Endodermal cell (in vitro differentiated cells): ENCODE results near the gene SNX24. TPM values are rescaled to one million over a fixed set of nuclear protein-coding genes. Genes with fewer than 3 reads are reported as not detected.

Experiments
- DNase-seq: peaks from one replicate; pipeline ENCODE4 v3.0.0-alpha.2; 2017
- H3K27ac ChIP-seq: 2 replicates; pipeline ENCODE4 v1.5.1; 2013; ENCODE audit warnings: mild to moderate bottlenecking, low read depth, low read length, moderate library complexity
- H3K27me3 ChIP-seq: 2 replicates; pipeline ENCODE4 v1.6.1; 2013; ENCODE audit warnings: mild to moderate bottlenecking, low read length, moderate library complexity; ENCODE audit not compliant: insufficient read depth, control insufficient read depth, poor library complexity, severe bottlenecking
- H3K36me3 ChIP-seq: 2 replicates; pipeline ENCODE4 v1.7.0; 2013; ENCODE audit warnings: mild to moderate bottlenecking, low read length, moderate library complexity; ENCODE audit not compliant: control insufficient read depth, insufficient read depth
- H3K4me1 ChIP-seq: one replicate; pipeline ENCODE4 v1.7.0; 2013; ENCODE audit warnings: low read length; ENCODE audit not compliant: control insufficient read depth, insufficient read depth
- H3K4me3 ChIP-seq: 2 replicates; pipeline ENCODE4 v1.5.1; 2013; ENCODE audit warnings: mild to moderate bottlenecking, low read length, moderate library complexity
- H3K9ac ChIP-seq: 2 replicates; pipeline ENCODE4 v1.6.1; 2013; ENCODE audit warnings: mild to moderate bottlenecking, low read length, moderate library complexity; ENCODE audit not compliant: poor library complexity, severe bottlenecking; ENCODE audit errors: extremely low read depth
- H3K9me3 ChIP-seq: 2 replicates; pipeline ENCODE4 v1.6.1; 2013; ENCODE audit warnings: mild to moderate bottlenecking, low read length, moderate library complexity; ENCODE audit not compliant: control insufficient read depth
- H3K27ac Mint-ChIP-seq: 2 replicates; pipeline ENCODE4 v1.8.0; 2020; ENCODE audit warnings: mixed read lengths
- H3K27me3 Mint-ChIP-seq: 2 replicates; pipeline ENCODE4 v1.8.0; 2021; ENCODE audit warnings: mild to moderate bottlenecking, mixed read lengths; ENCODE audit not compliant: insufficient read depth
- H3K36me3 Mint-ChIP-seq: 2 replicates; pipeline ENCODE4 v1.8.0; 2020; ENCODE audit warnings: low read depth, mixed read lengths
- H3K4me1 Mint-ChIP-seq: 2 replicates; pipeline ENCODE4 v1.8.0; 2020; ENCODE audit warnings: mixed read lengths
- H3K4me3 Mint-ChIP-seq: 2 replicates; pipeline ENCODE4 v1.8.0; 2020; ENCODE audit warnings: mild to moderate bottlenecking, moderate library complexity, mixed read lengths
- H3K9me3 Mint-ChIP-seq: 2 replicates; pipeline ENCODE4 v1.8.0; 2020; ENCODE audit warnings: mild to moderate bottlenecking, mixed read lengths
- WGBS, 2 experiments: methylation state at CpG; one replicate each; pipeline versions ENCODE4 v1.1.5 to v1.1.7; 2013; ENCODE audit warnings: missing lambda C conversion rate in 2 of 2, mixed read lengths in 1 of 2; ENCODE audit not compliant: insufficient coverage in 1 of 2, insufficient read length in 1 of 2; 5-methylcytosine and 5-hydroxymethylcytosine counted together
- total RNA-seq, 2 donors: library from RNA; stranded (reverse); fragmentation: NEBNext Ultra II Directional in 1 of 2; extraction: Animal tissue kit (Norgen Biotek cat#: 25700) in 1 of 2; gene quantifications; 2 replicates in 1 of 2; 3 replicates in 1 of 2; pipeline ENCODE4 v1.2.1, GENCODE V29; 2021
- TF ChIP-seq, protein P1 (sequence below): fragments of 200-600 bp; sonication (generic); conservative IDR thresholded peaks from 2 replicates; pipeline ENCODE4 v1.5.0; 2021; ENCODE audit warnings: antibody characterized with exemption, mild to moderate bottlenecking

The SNX24 gene
- total RNA-seq, 2 donors from 2014 or later = 39.4 to 56.2 TPM

GRCh38 chr5:122947372-122947771, 102.0 kb downstream of the SNX24 start:
- DNase-seq = no peak
- Mint-ChIP-seq H3K36me3 (peaks cover 13% of the 10 kb centered on the region), H3K4me3 (no peak overlapping the region), H3K9me3 (no peaks in the 10 kb centered on the region), H3K27me3 (no peaks in the 10 kb centered on the region), H3K4me1 (peaks cover 32% of the 10 kb centered on the region), H3K27ac (no peak overlapping the region)
- WGBS, 2 experiments = 88 to 100% methylated on average over 1 of the region's 1 CpG
- H3K27me3 ChIP-seq = no peaks in the 10 kb centered on the region
- H3K4me3 ChIP-seq = no peak overlapping the region
- H3K36me3 ChIP-seq = no peaks in the 10 kb centered on the region
- H3K9me3 ChIP-seq = no peaks in the 10 kb centered on the region
- H3K9ac ChIP-seq = no peak overlapping the region
- no peak overlapping the region for H3K27ac ChIP-seq
- TF ChIP-seq, protein P1, sequence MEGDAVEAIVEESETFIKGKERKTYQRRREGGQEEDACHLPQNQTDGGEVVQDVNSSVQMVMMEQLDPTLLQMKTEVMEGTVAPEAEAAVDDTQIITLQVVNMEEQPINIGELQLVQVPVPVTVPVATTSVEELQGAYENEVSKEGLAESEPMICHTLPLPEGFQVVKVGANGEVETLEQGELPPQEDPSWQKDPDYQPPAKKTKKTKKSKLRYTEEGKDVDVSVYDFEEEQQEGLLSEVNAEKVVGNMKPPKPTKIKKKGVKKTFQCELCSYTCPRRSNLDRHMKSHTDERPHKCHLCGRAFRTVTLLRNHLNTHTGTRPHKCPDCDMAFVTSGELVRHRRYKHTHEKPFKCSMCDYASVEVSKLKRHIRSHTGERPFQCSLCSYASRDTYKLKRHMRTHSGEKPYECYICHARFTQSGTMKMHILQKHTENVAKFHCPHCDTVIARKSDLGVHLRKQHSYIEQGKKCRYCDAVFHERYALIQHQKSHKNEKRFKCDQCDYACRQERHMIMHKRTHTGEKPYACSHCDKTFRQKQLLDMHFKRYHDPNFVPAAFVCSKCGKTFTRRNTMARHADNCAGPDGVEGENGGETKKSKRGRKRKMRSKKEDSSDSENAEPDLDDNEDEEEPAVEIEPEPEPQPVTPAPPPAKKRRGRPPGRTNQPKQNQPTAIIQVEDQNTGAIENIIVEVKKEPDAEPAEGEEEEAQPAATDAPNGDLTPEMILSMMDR = no peak
- no peaks in the 10 kb centered on the region for H3K4me1 ChIP-seq

DNA sequence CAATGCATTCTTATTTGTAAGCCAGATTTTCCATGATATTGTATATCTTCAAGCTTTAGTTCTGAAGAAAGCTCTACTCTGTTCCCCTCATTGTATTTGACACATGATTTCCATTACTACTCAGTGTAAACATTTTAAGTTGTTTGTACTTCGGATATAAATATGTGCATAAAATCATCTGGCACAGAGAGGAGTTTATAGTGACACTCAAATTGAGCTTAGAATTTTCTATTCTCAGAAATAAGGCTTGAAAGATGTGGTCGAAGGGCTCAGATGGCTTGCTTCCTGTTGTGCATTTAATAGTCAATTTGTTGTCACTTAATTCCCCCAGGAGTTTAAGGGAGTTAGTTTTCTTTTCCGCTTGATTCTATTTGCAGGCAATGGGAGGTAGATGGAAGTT, 102.4 kb downstream of the SNX24 start:
- no peak overlapping the region for H3K27ac Mint-ChIP-seq
- TF ChIP-seq, protein P1 = no peak
- no peak for DNase-seq
- Histone ChIP-seq H3K4me1 (no peaks in the 10 kb centered on the region), H3K27me3 (no peaks in the 10 kb centered on the region), H3K36me3 (no peaks in the 10 kb centered on the region), H3K9ac (no peak overlapping the region), H3K4me3 (no peak overlapping the region), H3K27ac (no peak overlapping the region), H3K9me3 (no peaks in the 10 kb centered on the region)
- WGBS, 2 experiments = 67 to 100% methylated on average over 2 to 3 of the region's 3 CpGs
- no peaks in the 10 kb centered on the region for H3K27me3 Mint-ChIP-seq
- H3K36me3 Mint-ChIP-seq = peaks cover 13% of the 10 kb centered on the region
- H3K9me3 Mint-ChIP-seq = no peaks in the 10 kb centered on the region
- H3K4me3 Mint-ChIP-seq = no peak overlapping the region
- peaks cover 29% of the 10 kb centered on the region for H3K4me1 Mint-ChIP-seq

GRCh38 chr5:122948319-122948718, 102.9 kb downstream of the SNX24 start:
- Histone ChIP-seq H3K36me3 (no peaks in the 10 kb centered on the region), H3K4me1 (no peaks in the 10 kb centered on the region), H3K9ac (no peak overlapping the region), H3K27me3 (no peaks in the 10 kb centered on the region), H3K27ac (no peak overlapping the region), H3K9me3 (no peaks in the 10 kb centered on the region), H3K4me3 (no peak overlapping the region)
- Mint-ChIP-seq H3K4me3 (no peak overlapping the region), H3K27ac (no peak overlapping the region), H3K9me3 (no peaks in the 10 kb centered on the region), H3K36me3 (peaks cover 13% of the 10 kb centered on the region), H3K27me3 (no peaks in the 10 kb centered on the region), H3K4me1 (peaks cover 24% of the 10 kb centered on the region)
- WGBS, 2 experiments = 94 to 100% methylated on average over 2 of the region's 2 CpGs
- TF ChIP-seq, protein P1 = no peak
- DNase-seq = no peak
